ENCODE results near the gene HCCS. TPM values are rescaled to one million over a fixed set of nuclear protein-coding genes. Genes with fewer than 3 reads are reported as not detected.
A peak's percentile ranks its signal among the peaks of the same experiment; 100 is the strongest.

The HCCS gene
- total and polyA plus RNA-seq, 2 donors (not counting 3 experiments of a cell fraction or from before 2014, with no cell fraction given): 16.9 to 39.3 TPM

DNA sequence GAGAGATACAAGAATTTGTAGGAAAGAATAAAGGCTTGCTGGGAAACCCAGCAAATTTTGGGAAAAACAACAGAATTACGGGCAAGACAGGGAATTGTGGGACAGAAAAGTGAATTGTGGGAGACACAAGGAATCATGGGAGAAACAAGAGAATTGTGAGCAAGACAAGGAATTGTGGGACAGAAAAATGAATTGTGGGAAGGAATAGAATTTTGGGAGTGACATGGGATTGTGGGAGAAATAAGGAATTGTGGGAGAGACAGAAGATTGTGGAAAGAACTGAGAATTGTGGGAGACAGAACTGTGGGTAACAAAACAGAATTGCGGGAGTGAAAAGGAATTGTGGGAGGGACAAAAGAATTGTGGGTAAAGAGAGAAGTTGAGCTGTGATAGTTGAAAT is 1.2 kb upstream of the HCCS start:
- POLR2A ChIA-PET: no interaction called here
- Histone ChIP-seq H3K27me3 (ENCODE audit: control insufficient read depth in 2 of 2, insufficient read depth in 2 of 2, low read length in 2 of 2) (no peaks in the 10 kb centered on the region), H3K36me3 (ENCODE audit: control insufficient read depth in 2 of 2, extremely low read depth in 1 of 2, insufficient read depth in 2 of 2, low read length in 2 of 2) (no peaks in the 10 kb centered on the region), H4K20me1 (replicated peaks; ENCODE audit: control insufficient read depth, extremely low read depth, insufficient read depth, low read length) (no peaks in the 10 kb centered on the region), H3K4me1 (ENCODE audit: control insufficient read depth, extremely low read depth, insufficient read depth, low read length) (peaks cover 27% of the 10 kb centered on the region), H3K9ac (replicated peaks; ENCODE audit: extremely low read depth, insufficient read depth, low read length) (no peak overlapping the region), H3K9me3 (replicated peaks; ENCODE audit: control insufficient read depth, insufficient read depth, low read length) (no peaks in the 10 kb centered on the region), H3K27ac (ENCODE audit: insufficient read depth, low read depth, low read length) (no peak overlapping the region), H3K9me1 (replicated peaks; ENCODE audit: control insufficient read depth, extremely low read depth, insufficient read depth, low read length) (no peaks in the 10 kb centered on the region), H3K79me2 (ENCODE audit: control insufficient read depth, insufficient read depth, low read length) (peaks cover 25% of the 10 kb centered on the region), H2AFZ (ENCODE audit: low read depth, low read length) (no peak overlapping the region), H3K4me2 (ENCODE audit: insufficient read depth, low read length) (no peak overlapping the region), H3K4me3 (replicated peaks in 1 of 3; ENCODE audit: insufficient read depth in 1 of 3, low read depth in 1 of 3, low read length in 3 of 3) (no peak overlapping the region)
- CTCF ChIA-PET: interaction anchor here (1.0 kb wide), 1 partner anchor 10 kb away, joined by 3 read pairs; no protein-coding TSS in a partner anchor
- TF ChIP-seq EZH2 (IDR thresholded peaks at IDR 0.05; ENCODE audit: borderline replicate concordance, low read depth, low read length, severe bottlenecking): no peak
- TF ChIP-seq FOS (IDR thresholded peaks at IDR 0.05; ENCODE audit: borderline replicate concordance, insufficient read depth, low read length): no peak
- no peak for TF ChIP-seq JUN (IDR thresholded peaks at IDR 0.05; ENCODE audit: borderline replicate concordance, insufficient read depth, insufficient read length, low read depth)
- dilution Hi-C loops (cut with MboI; ENCODE audit: extremely low pct_ligation_motif_present, low sequenced_read_pairs): no loop called here
- intact Hi-C loops (cut with micrococcal nuclease): loop anchor here (2.0 to 5.0 kb wide), 2 partner anchors 27 to 493 kb away; no protein-coding TSS in a partner anchor
- no TSS peak for BruUV-seq (replicated peaks)
- FAIRE-seq (no peak), DNase-seq (ENCODE audit: low read depth, low spot score) (no peak)

DNA sequence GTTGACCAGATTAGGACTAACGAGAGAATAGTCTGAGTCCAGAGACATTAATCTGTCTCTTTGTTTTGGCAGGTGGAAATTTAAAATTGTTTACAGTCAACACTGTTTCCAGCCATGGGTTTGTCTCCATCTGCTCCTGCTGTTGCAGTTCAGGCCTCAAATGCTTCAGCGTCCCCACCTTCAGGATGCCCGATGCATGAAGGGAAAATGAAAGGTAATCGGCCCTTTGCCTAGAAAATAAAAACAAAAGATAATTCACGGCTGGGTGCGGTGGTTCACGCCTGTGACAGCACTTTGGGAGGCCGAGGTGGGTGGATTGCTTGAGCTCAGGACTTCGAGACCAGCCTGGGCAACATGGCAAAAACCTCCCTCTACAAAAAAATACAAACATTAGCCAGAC is 815 bp downstream of the HCCS start:
- H3K9ac ChIP-seq (replicated peaks; ENCODE audit: extremely low read depth, insufficient read depth, low read length): peak overlapping the region; percentile 90
- H3K79me2 ChIP-seq (ENCODE audit: control insufficient read depth, insufficient read depth, low read length): peaks cover 25% of the 10 kb centered on the region
- H4K20me1 ChIP-seq (replicated peaks; ENCODE audit: control insufficient read depth, extremely low read depth, insufficient read depth, low read length): no peaks in the 10 kb centered on the region
- peak overlapping the region; percentile 76 for H3K27ac ChIP-seq (ENCODE audit: insufficient read depth, low read depth, low read length)
- no peak for DNase-seq (ENCODE audit: low read depth, low spot score)
- ChIA-PET CTCF (interaction anchor here (0.6 kb wide), 1 partner anchor 903 kb away, joined by 3 read pairs; no protein-coding TSS in a partner anchor), POLR2A (no interaction called here)
- TF ChIP-seq EZH2 (IDR thresholded peaks at IDR 0.05; ENCODE audit: borderline replicate concordance, low read depth, low read length, severe bottlenecking) (no peak), POLR2A (IDR thresholded peaks at IDR 0.05; ENCODE audit: low read depth, low read length) (no peak), MAX (IDR thresholded peaks at IDR 0.05; ENCODE audit: insufficient read depth, insufficient read length) (no peak), MYC (IDR thresholded peaks at IDR 0.05; ENCODE audit: low read depth, low read length) (no peak), FOS (IDR thresholded peaks at IDR 0.05; ENCODE audit: borderline replicate concordance, insufficient read depth, low read length) (no peak), JUN (IDR thresholded peaks at IDR 0.05; ENCODE audit: borderline replicate concordance, insufficient read depth, insufficient read length, low read depth) (no peak), POLR2AphosphoS5 (IDR thresholded peaks at IDR 0.05; ENCODE audit: insufficient read depth, low read depth, low read length) (no peak), GATA2 (IDR thresholded peaks at IDR 0.05; ENCODE audit: insufficient read depth, insufficient read length, low read depth, low read length) (no peak)
- TF ChIP-seq, protein P1, sequence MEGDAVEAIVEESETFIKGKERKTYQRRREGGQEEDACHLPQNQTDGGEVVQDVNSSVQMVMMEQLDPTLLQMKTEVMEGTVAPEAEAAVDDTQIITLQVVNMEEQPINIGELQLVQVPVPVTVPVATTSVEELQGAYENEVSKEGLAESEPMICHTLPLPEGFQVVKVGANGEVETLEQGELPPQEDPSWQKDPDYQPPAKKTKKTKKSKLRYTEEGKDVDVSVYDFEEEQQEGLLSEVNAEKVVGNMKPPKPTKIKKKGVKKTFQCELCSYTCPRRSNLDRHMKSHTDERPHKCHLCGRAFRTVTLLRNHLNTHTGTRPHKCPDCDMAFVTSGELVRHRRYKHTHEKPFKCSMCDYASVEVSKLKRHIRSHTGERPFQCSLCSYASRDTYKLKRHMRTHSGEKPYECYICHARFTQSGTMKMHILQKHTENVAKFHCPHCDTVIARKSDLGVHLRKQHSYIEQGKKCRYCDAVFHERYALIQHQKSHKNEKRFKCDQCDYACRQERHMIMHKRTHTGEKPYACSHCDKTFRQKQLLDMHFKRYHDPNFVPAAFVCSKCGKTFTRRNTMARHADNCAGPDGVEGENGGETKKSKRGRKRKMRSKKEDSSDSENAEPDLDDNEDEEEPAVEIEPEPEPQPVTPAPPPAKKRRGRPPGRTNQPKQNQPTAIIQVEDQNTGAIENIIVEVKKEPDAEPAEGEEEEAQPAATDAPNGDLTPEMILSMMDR (IDR thresholded peaks at IDR 0.05; ENCODE audit: extremely low read depth in 1 of 2, insufficient read depth in 1 of 2, low read depth in 1 of 2, low read length in 2 of 2): no peak
- H2AFZ ChIP-seq (ENCODE audit: low read depth, low read length): no peak overlapping the region
- no peaks in the 10 kb centered on the region for H3K9me1 ChIP-seq (replicated peaks; ENCODE audit: control insufficient read depth, extremely low read depth, insufficient read depth, low read length)
- dilution Hi-C loops (cut with MboI; ENCODE audit: extremely low pct_ligation_motif_present, low sequenced_read_pairs): no loop called here
- H3K4me2 ChIP-seq (ENCODE audit: insufficient read depth, low read length): peak overlapping the region; percentile 57
- H3K4me1 ChIP-seq (ENCODE audit: control insufficient read depth, extremely low read depth, insufficient read depth, low read length): peaks cover 27% of the 10 kb centered on the region
- peaks cover 5 to 8% of the 10 kb centered on the region in 2 experiments for H3K36me3 ChIP-seq (ENCODE audit: control insufficient read depth in 2 of 2, extremely low read depth in 1 of 2, insufficient read depth in 2 of 2, low read length in 2 of 2)
- H3K4me3 ChIP-seq (replicated peaks in 1 of 3; ENCODE audit: insufficient read depth in 1 of 3, low read depth in 1 of 3, low read length in 3 of 3): peak overlapping the region; percentile 22 to 97 (median 78)
- H3K27me3 ChIP-seq (ENCODE audit: control insufficient read depth in 2 of 2, insufficient read depth in 2 of 2, low read length in 2 of 2): no peaks in the 10 kb centered on the region
- intact Hi-C loops (cut with micrococcal nuclease): loop anchor here (1.0 to 5.0 kb wide), 3 partner anchors 25 to 647 kb away; no protein-coding TSS in a partner anchor
- BruUV-seq (replicated peaks): no TSS peak
- no peaks in the 10 kb centered on the region for H3K9me3 ChIP-seq (replicated peaks; ENCODE audit: control insufficient read depth, insufficient read depth, low read length)
- FAIRE-seq: no peak

Measured in endothelial cell of umbilical vein (primary cell).